Muscle layer of colon (tissue), 2 donors: ENCODE measurements around the gene ESAM.

Source experiments
- H3K27ac ChIP-seq: one replicate; pipeline ENCODE4 v1.7.0; 2013; ENCODE audit warnings: low read depth, mild to moderate bottlenecking, low read length, moderate library complexity
- H3K27me3 ChIP-seq, 2 donors: one replicate each; pipeline ENCODE4 v1.7.0; 2013; ENCODE audit warnings: low read length in 2 of 2, mild to moderate bottlenecking in 2 of 2; ENCODE audit not compliant: insufficient read depth in 2 of 2, control insufficient read depth in 1 of 2
- H3K36me3 ChIP-seq: one replicate; pipeline ENCODE4 v1.7.0; 2013; ENCODE audit warnings: mild to moderate bottlenecking, low read length; ENCODE audit not compliant: insufficient read depth
- H3K4me1 ChIP-seq: one replicate; pipeline ENCODE4 v1.7.0; 2013; ENCODE audit warnings: mild to moderate bottlenecking, low read length; ENCODE audit not compliant: insufficient read depth
- H3K4me3 ChIP-seq, 2 donors: one replicate each; pipeline ENCODE4 v1.7.0; 2013; ENCODE audit warnings: low read length in 2 of 2, low read depth in 1 of 2, mild to moderate bottlenecking in 1 of 2, moderate library complexity in 1 of 2
- H3K9ac ChIP-seq: one replicate; pipeline ENCODE4 v1.7.0; 2013; ENCODE audit warnings: low read length
- H3K9me3 ChIP-seq: one replicate; pipeline ENCODE4 v1.7.0; 2013; ENCODE audit warnings: mild to moderate bottlenecking, low read length
- donor health status: abdominal sarcoma.
- donor health status: Adenocarcinoma of cecum.

Gene ESAM, protein sequence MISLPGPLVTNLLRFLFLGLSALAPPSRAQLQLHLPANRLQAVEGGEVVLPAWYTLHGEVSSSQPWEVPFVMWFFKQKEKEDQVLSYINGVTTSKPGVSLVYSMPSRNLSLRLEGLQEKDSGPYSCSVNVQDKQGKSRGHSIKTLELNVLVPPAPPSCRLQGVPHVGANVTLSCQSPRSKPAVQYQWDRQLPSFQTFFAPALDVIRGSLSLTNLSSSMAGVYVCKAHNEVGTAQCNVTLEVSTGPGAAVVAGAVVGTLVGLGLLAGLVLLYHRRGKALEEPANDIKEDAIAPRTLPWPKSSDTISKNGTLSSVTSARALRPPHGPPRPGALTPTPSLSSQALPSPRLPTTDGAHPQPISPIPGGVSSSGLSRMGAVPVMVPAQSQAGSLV

DNA sequence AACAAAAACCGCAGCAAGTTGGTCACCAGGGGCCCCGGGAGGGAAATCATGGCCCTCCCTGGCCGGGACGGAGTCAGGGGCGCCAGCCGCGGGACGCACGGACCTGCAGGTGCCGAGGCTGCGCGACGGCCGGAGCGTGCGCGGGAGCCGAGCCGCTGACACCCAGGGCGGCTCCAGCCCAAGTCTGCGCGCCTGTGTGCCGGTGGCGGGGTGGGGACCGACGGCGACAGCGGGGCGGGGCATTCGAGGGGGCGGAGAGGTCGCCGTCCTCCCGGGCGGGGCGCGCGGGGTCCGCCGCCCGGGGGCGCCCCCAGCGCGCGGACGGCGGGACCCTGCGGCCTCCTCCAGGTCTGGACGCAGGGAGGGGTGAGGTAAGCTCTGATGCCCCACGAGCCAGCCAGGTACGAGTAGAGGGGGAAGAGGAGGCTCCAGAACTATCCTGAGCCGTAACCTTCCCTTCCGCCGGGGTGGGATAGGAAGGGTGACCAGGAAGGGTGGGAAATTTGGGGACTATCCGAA lies at the start of gene ESAM:
ESAM (minus strand) TSS at position 186 of the 519 bp plus-strand sequence; CDS start at position 50, 136 bp downstream.
- Histone ChIP-seq H3K36me3 (no peaks in the 10 kb centered on the region), H3K4me3 (peak within 1 kb of the TSS; percentile 29 to 65), H3K27ac (no peak within 1 kb of the TSS), H3K27me3 (peaks cover 53 to 58% of the 10 kb centered on the region in 2 donors), H3K9me3 (no peaks in the 10 kb centered on the region), H3K9ac (no peak within 1 kb of the TSS), H3K4me1 (peaks cover 35% of the 10 kb centered on the region)

DNA sequence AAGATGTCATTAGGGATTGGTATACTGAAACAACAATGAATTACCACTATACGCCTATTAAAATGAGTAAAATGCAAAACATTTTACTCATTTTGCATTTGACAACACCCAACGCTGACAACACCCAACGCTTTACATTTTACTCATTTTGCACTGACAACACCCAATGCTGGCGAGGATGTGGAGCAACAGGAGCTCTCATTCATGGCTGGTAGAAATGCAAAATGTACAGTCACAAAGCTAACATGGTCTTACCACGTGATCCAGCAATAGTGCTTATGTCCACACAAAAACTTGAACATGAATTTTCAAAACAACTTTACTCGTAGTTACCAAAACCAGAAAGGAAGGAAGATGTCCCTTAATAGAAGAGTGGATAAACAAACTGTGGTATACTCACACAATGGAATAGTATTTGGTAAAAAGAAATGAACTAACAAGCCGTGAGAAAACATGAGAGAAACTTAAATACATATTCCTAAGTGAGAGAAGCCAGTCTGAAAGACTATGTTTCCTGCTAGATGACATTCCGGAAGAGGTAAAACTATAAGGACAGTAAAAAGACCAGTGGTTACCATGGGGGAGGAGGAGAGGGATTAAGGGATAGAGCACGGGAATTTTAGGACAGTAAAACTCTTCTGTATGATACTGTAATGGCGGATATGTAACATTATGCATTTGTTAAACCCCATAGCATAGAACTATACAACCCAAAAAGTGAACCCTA lies 49.5 kb upstream of the ESAM start:
- no peak overlapping the region for H3K9ac ChIP-seq
- no peaks in the 10 kb centered on the region for H3K4me1 ChIP-seq
- no peaks in the 10 kb centered on the region for H3K36me3 ChIP-seq
- H3K4me3 ChIP-seq = no peak overlapping the region
- no peaks in the 10 kb centered on the region for H3K9me3 ChIP-seq
- no peaks in the 10 kb centered on the region for H3K27me3 ChIP-seq
- H3K27ac ChIP-seq = no peak overlapping the region

DNA sequence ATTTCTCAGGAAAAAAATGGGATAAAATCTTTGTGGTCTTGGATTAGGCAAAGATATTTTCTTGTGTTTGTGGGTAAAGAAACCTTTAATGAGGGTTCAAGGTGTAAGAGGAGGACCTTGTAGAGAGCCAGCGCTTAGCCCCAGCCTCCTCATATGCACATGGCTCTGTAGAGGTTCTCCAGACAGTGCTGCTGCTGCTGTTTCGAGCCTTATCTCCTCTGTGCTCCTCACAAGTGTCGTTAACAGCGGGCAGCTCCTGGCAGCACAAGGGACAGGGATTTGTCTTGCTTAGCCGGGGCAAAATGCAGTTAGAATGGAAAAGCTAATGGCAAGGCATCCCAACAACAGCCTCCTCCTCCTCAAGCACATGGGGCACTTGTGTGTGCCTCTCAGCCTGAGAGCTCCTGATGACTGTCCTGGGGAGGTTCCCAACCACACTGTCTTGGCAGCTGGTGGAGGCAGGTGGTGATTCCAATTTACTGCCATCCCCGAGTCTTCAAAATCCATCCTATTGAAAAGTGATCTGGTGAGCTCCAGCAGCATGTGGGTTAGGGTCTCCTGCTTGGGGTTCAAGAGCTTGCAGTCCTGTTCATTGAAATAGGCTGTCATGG lies 45.7 kb upstream of the ESAM start:
- no peaks in the 10 kb centered on the region for H3K36me3 ChIP-seq
- H3K4me1 ChIP-seq = no peaks in the 10 kb centered on the region
- no peaks in the 10 kb centered on the region for H3K27me3 ChIP-seq
- H3K9ac ChIP-seq = no peak overlapping the region
- H3K9me3 ChIP-seq = no peaks in the 10 kb centered on the region
- H3K27ac ChIP-seq = no peak overlapping the region
- no peak overlapping the region for H3K4me3 ChIP-seq

DNA sequence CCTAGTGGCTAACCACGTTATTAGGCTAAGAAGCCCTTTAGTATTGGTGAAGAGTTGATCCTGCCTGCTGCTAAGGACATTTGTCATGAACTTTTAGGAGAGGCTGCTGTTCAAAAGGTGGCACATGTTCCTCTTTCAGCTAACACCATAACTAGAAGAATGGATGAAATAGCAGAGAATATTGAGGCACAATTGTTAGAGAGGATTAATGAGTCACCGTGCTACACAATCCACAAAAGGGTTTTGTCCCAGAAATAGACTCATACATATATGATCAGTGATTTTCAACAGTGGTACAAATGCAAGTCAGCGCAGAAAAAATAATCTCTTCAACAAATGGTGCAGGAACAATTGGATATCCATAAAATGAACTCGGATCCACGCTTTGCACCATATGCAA lies 45.1 kb upstream of the ESAM start:
- H3K27ac ChIP-seq = no peak overlapping the region
- H3K9ac ChIP-seq = no peak overlapping the region
- H3K27me3 ChIP-seq = no peaks in the 10 kb centered on the region
- no peak overlapping the region for H3K4me3 ChIP-seq
- H3K4me1 ChIP-seq = no peaks in the 10 kb centered on the region
- H3K36me3 ChIP-seq = no peaks in the 10 kb centered on the region
- H3K9me3 ChIP-seq = no peaks in the 10 kb centered on the region

DNA sequence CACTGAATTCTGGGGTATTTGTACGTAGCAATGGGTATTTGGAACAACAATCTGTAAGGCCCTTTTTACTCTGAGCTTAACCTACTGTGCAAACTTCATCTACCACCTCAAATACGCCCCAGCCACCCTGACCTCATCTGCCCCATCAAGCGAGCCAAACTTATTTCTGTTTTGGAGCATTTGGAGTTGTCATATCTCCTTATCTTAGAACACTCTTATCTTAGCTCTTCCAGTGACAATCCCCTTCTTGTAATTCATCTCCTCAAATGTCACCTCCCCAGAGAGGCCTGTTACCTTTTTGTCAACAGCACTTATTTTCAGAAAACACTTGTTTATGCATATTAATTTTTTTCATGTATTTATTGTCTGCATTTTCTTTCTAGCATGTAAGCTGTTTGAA lies 42.8 kb upstream of the ESAM start:
- Histone ChIP-seq H3K27me3 (no peaks in the 10 kb centered on the region), H3K9ac (no peak overlapping the region), H3K27ac (no peak overlapping the region), H3K36me3 (no peaks in the 10 kb centered on the region), H3K9me3 (no peaks in the 10 kb centered on the region), H3K4me3 (no peak overlapping the region), H3K4me1 (peaks cover 4% of the 10 kb centered on the region)

DNA sequence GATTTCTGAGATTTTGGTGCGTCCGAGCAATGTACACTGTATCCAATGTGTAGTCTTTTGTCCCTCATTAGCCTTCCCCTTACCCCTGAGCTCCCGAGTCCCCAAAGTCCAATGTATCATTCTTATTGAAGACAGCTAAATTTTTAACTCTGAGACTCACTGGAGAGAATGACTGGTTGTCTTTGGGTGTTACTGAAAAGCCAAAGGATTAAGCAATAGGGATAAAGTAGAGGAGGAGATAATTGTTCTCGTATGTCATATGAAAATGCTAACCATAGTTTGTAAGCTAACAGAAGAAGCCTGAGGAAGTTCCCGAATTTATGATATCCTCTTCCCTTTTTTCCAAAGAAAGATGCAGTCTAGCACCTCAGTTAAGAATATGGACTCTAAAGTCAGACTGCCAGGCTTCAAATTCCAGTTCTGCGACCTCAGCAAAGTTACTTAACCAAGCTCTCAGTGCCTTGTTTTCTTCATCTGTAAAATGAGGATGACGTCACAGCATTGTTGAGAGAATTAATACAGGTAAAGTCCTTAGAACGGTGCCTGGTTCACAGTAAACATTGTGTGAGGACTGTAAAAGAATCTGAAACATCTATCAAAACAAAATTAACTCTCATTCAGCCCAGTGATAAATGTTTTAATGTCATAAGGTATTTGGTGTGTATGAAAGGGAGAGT lies 39.7 kb upstream of the ESAM start:
- Histone ChIP-seq H3K27me3 (no peaks in the 10 kb centered on the region), H3K27ac (no peak overlapping the region), H3K36me3 (no peaks in the 10 kb centered on the region), H3K9ac (peak overlapping the region; percentile 85), H3K9me3 (no peaks in the 10 kb centered on the region), H3K4me1 (peaks cover 14% of the 10 kb centered on the region), H3K4me3 (no peak overlapping the region)

DNA sequence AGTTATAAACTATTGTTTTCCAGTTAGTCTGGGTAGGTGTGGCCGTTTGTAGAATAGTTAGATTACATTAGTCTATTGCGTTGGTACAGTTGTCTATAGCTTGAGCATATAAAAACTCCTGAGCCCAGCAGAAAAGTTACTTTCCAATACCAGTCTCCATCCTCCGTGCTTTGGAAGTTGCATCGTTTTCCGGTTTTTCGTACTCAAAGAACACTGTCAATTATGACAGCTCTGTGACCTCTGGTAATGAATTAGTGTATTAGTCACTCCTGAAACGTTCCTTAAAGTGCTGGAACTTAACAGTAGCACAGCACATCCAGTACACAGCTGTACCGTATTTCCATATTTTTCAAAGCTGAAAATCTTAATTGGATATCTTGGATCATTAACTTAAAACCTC lies 38.9 kb upstream of the ESAM start:
- Histone ChIP-seq H3K9ac (peak overlapping the region; percentile 85), H3K27ac (peak overlapping the region; percentile 100), H3K27me3 (no peaks in the 10 kb centered on the region), H3K4me1 (peaks cover 14% of the 10 kb centered on the region), H3K4me3 (peak overlapping the region; percentile 87 to 93), H3K36me3 (no peaks in the 10 kb centered on the region), H3K9me3 (no peaks in the 10 kb centered on the region)

DNA sequence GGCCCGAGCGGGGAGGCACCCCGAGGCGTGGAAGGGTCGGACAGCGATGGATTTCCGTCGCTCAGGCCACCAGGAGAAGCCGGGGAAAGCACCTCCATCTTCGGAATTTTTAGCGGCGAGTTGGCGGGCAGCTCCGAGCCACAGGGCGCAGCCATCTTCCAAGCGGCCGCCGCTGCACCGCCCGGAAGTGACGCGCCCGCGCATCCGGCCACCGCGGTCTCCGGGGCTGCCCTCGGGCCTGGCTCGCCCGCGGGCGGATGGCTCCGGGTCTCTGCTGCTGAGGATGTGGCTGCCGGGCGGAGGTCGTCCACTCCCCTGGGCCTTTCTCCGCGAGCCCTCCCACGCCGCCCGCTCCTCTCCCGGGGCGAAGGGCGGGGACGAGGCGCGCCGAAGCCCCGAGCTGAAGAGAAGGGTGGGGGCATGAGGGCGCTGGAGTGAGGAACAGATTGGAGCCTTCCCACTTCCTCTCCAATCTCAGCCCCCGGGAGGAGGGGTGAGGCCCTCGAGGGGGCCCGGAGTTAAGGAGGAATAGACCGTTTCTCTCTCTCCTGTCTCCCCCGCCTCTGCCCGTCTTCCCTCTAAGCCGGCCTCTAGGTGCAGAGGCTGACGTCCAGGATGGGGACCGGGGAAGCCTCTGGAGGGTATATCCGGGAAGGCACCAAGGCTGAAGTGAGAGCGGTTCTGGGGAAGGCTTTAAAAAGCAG lies 38.3 kb upstream of the ESAM start, which contains the start of gene MSANTD2:
MSANTD2 (minus strand) TSS at position 181 of the 704 bp plus-strand sequence; CDS start at position 155, 26 bp downstream.
- Histone ChIP-seq H3K27me3 (no peaks in the 10 kb centered on the region), H3K27ac (peak within 1 kb of the TSS; percentile 100), H3K9me3 (no peaks in the 10 kb centered on the region), H3K4me3 (peak within 1 kb of the TSS; percentile 87 to 93), H3K4me1 (peaks cover 14% of the 10 kb centered on the region), H3K9ac (peak within 1 kb of the TSS; percentile 85), H3K36me3 (no peaks in the 10 kb centered on the region)

DNA sequence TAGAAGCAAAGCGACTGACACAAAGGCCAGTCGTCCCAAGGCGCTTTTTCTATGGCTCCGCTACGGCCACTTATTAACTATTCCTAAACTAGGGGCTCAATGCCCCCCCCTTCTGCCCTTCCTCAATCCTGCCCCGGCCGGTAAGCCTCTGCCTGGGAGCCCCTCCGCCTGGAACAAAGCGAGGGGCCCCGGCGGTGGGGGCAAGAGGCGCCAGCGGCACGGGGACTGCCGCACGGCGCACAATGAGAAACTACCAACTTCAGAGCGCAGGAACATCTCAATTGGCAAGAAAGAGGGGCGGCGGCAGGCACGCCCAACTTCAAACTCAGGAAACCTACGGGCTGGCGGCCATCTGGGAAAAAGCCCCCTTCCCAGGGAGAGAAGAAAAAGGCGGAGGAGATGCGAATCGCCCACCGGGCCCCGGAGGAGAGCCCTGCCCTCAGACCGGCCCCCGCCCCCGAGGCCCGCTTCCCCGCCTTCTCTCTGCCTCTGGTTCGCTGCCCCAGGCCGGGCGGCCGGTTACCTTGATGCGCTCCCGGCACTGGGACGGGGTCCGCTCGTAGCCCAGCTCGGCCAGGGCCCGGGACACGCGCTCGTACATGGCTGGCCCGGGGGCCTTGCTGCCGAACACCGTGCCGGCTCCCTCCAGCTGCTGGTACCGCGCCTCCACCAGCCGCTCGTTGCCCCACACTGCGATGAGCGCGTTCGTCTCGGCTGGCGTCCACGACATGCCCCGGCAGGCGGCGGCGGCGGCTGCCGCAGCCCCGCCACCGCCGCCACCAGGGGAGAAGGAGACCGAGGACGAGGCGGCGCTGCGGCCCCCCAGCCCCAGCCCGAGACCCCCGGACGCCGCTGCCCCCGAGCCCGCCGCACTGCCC lies 37.5 kb upstream of the ESAM start:
- Histone ChIP-seq H3K4me1 (peaks cover 14% of the 10 kb centered on the region), H3K9ac (peak overlapping the region; percentile 0), H3K27ac (peak overlapping the region; percentile 100)

DNA sequence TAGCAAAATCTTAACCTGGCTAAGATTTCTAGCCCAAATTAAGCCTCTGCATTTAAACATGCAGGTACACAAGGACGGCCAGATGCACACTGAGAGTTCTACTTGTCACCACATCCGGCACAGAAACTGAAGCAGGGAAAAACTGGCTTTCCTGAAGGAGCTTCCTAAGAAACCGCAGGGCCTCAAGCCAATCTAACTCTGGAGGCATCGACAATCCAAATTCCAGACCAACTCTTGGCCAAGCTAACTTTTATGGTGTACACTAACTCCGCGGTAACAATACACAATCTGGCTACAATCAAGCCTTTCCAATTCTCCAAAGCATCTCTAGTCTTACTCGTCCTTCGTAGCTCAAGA lies 36.9 kb upstream of the ESAM start:
- H3K9me3 ChIP-seq = no peaks in the 10 kb centered on the region
- peak overlapping the region; percentile 0 for H3K9ac ChIP-seq
- H3K4me1 ChIP-seq = peaks cover 14% of the 10 kb centered on the region
- H3K4me3 ChIP-seq = peak overlapping the region in 1 of 2 donors; percentile 87
- no peaks in the 10 kb centered on the region for H3K36me3 ChIP-seq
- peak overlapping the region; percentile 100 for H3K27ac ChIP-seq
- H3K27me3 ChIP-seq = no peaks in the 10 kb centered on the region

More for the DNA sequence above, 37.5 kb upstream of the ESAM start:
- H3K9me3 ChIP-seq = no peaks in the 10 kb centered on the region
- H3K36me3 ChIP-seq = no peaks in the 10 kb centered on the region
- no peaks in the 10 kb centered on the region for H3K27me3 ChIP-seq
- peak overlapping the region; percentile 87 to 93 for H3K4me3 ChIP-seq
